Hematopoietic multipotent progenitor cell (in vitro differentiated cells): Measurements from ENCODE around the gene ARL10. TPM values are rescaled to one million over a fixed set of nuclear protein-coding genes. Genes with fewer than 3 reads are reported as not detected.
"Not testable (repeated sequence)": the region's sequence is repeated elsewhere in the genome, so short reads cannot be mapped to it uniquely, and the experiment has no call there.

ENCODE experiments used
- DNase-seq, 3 donors: peaks; one replicate each; pipeline ENCODE4 v3.0.0-alpha.2; 2011 to 2015; ENCODE audit warnings: low read depth in 2 of 3, low spot score in 2 of 3
- total RNA-seq: library from RNA; depleted of rRNA; stranded (reverse); fragments of >200 nt; gene quantifications from one replicate; pipeline ENCODE4 v1.2.3, GENCODE V29; 2012

Gene ARL10
- total RNA-seq, 1 donor = 17.8 TPM

GRCh38 chr5:176388003-176388443 lies 22.7 kb downstream of the ARL10 start:
- peak in 1 of 3 donors; percentile 10 for DNase-seq

- peak; percentile 95 to 100 (median 99) for DNase-seq
Measured at GRCh38 chr5:176388444-176389134, 23.3 kb downstream of the ARL10 start, which contains the start of the genes HIGD2A and NOP16. Gene HIGD2A (plus strand): TSS chr5:176388751. CDS start chr5:176388820, 69 bp downstream. Gene NOP16 (minus strand): TSS chr5:176388598. CDS start chr5:176388539, 59 bp downstream.

- no peak for DNase-seq
Measured at GRCh38 chr5:176389135-176390123, 24.1 kb downstream of the ARL10 start.

- DNase-seq = no peak
Measured at GRCh38 chr5:176391479-176391878, 26.2 kb downstream of the ARL10 start.

- no peak for DNase-seq
Measured at GRCh38 chr5:176391999-176392398, 26.7 kb downstream of the ARL10 start.

DNA sequence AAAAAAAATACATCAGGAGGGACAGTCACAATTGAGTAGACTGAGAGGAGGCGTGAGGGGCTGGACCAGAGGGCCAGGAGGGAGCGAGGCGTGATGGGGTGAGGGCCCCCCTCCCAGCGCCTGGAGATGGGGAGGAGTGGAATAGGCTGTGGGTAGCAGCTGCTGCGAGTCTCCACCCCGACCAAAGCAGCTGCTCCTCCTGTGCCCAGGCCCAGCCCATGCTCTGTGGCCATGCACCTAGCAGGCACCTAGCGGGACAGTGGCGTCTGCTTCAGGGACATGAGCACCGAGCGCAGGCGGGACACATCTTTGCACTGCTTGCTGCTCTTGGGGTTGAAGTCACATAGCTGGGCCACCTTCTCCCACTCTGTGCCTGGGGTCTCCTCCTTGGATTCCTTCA lies 27.2 kb downstream of the ARL10 start:
- no peak for DNase-seq

DNA sequence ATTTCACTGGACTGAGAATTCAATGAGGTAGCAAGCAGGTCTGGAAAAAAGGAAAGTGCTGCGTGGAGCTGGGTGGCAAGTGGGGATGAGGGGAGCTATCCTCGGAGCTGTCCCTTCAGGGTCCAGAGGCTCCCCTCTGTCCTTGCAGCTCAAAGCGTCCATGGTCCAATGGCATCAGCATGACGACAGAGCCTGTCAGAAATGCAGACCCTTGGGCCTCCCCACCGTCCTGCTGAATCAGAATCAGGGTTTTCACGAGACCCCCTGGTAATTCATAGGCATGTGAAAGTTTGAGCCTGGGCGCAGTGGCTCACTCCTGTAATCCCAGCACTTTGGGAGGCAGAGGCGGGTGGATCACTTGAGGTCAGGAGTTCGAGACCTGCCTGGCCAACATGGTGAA lies 28.8 kb downstream of the ARL10 start:
- DNase-seq = no peak

GRCh38 chr5:176394881-176395675 lies 29.8 kb downstream of the ARL10 start:
- DNase-seq = no peak

DNA sequence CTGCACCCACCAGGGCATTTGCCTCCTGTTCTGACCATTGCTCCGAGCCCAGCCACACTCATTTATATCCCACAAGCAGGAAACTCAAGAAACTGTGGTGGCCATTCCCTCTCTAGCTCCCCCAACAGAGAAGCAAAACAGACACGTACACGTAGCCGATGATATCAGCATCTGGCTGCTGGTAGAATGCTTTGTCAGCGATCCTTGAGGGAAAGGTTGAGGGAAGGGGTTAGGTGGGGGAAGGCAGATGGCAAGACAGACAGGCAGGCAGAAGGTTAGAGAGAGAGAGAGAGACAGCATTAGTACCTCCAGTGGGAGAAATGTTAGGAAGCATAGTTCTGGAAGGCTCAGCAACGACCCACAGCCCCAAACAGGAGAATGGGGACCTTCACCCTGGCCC lies 31.0 kb downstream of the ARL10 start:
- DNase-seq = no peak

- no peak for DNase-seq
Measured at GRCh38 chr5:176397736-176398420, 32.6 kb downstream of the ARL10 start.

DNA sequence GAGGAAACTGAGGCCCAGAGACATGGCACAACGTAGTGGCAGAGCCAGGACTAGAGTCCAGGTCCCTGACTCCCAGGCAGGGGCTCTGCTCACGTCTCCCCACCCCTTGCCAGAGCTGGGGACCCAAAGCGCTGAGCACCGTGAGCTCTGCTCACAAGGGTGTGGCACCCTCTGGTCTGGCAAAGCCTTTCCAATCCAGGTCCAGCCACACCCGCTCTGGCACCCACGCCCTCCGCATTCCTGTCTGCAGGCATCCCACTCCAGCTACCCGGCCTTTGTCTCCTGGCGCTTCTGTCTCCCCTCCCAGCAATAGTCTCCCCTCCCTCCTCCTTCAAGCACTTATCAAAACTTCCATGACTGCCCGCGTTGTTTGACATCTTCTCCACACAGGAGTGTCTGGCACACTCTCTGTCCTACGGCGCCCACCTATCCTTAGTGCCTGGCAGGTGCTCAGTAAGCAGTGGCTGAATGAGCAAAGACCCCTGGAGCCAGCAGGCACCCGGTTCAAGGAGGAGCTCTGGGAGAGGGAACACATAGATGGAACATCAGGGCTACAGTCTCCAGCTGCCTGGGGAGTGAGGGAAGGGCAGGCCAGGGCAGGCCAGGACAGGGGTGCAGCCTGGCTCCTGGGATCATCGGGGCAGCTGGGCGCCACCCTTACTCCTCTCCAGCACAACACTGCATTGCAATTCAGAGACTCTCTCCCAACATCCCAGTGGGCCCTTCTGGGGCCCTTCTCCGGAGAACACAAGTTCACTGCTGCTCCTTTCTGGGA lies 35.3 kb downstream of the ARL10 start:
- no peak for DNase-seq

GRCh38 chr5:176401281-176402205 lies 36.3 kb downstream of the ARL10 start:
- no peak for DNase-seq

DNA sequence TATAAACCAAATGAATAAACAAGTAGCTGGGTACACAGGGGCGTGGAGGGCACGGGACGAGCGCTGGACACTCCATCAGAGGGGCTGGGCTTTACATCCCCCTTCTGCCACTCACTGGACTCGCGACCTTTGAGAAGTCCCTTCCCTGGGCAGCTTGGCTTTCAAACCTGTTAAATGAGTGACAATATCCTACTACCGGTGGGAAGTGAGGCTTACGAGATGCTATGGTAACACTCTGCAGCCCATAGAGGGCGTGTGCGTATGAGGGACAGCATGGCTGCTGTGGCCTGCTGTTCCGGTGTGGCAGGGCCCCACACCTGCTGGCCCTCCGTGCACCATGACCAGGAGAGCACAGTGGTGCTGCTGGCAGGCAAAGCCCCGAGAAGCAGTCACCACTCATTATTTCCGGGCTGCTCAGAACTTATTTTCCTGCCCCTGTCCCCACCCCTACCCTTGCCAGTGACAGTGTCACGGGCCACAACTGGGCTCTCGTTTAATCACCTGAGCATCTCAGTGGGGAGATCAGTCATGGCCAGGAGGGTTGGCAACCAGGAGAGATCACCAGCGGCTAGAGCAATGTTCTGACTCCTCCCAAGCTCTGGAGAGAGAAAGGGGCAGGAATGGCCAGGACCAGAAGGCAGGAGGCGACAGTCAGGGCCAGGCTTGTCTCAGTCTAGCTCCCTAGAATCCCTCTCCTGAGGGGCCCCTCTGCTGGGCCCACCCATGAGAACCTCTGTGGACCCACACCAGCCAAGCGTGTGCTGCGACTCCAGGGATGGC lies 40.6 kb downstream of the ARL10 start:
- no peak for DNase-seq

DNA sequence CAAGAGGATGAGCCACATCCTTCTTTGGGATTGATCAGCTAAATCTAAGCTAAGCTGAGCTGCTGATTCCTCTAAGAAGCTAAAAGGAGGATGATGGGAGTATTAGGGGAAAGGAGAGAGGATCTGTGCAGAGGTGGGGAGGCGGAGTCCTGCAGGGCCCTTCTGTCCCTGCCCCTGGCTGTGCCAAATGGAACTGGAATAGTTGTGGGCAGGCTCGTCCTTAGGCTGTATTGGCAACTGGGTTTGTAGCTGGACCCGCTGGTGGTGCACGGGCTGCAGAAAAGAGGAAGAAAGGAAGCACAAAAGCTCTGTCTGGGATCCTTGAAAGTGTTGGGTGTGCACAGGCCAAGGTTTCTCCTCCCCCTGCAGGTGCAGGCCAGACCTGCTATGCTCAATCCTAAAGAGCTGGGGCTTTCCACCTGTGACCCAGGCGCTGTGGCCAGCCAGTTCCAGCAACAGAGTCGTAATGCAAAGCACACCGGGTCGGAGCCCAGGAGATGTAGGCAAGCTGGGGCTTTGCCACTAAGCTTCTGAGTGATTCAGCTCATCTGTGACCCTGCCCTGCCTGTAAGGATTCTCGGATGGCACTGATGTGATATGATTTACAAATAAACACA lies 41.3 kb downstream of the ARL10 start:
- DNase-seq = no peak

GRCh38 chr5:176407456-176408251 lies 42.4 kb downstream of the ARL10 start:
- DNase-seq = no peak

DNA sequence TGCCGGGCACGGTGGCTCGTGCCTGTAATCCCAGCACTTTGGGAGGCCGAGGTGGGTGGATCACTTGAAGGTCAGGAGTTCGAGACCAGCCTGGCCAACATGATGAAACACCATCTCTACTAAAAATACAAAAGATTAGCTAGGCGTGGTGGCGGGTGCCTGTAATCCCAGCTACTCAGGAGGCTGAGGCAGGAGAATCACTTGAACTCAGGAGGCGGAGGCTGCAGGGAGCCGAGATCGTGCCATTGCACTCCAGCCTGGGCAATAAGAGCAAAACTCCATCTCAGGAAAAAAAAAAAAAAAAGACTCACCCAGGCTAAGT lies 42.9 kb downstream of the ARL10 start:
- not testable (repeated sequence) for DNase-seq
